SK-N-SH (cell line): ENCODE measurements around the gene CHAC2. TPM values are rescaled to one million over a fixed set of nuclear protein-coding genes. Genes with fewer than 3 reads are reported as not detected.

ENCODE experiments used
- CTCF ChIA-PET: fragments of 300-600, 350-600 bp; formaldehyde crosslinking; extraction: SDS; loops from one replicate; lab custom pipeline; 2021; lab: Yijun Ruan, JAX
- POLR2A ChIA-PET: fragments of 350-600 bp; sonication (Branson Sonifier 250); formaldehyde crosslinking; extraction: SDS; loops from one replicate; lab custom pipeline; 2020; ENCODE audit warnings: antibody characterized with exemption, inconsistent platforms; lab: Yijun Ruan, JAX
- DNase-seq: peaks from one replicate; pipeline ENCODE4 v3.0.0; 2012
- H2AFZ ChIP-seq: fragments of 200-600 bp; sonication (generic); 2 replicates; pipeline ENCODE4 v1.8.1; 2016; ENCODE audit warnings: antibody characterized with exemption, mild to moderate bottlenecking, low read depth
- H3F3A ChIP-seq: fragments of 200-600 bp; sonication (generic); replicated peaks from 2 replicates; pipeline ENCODE3; 2016; ENCODE audit warnings: antibody characterized with exemption, mild to moderate bottlenecking; ENCODE audit not compliant: insufficient read depth
- H3K27ac ChIP-seq, 2 experiments: fragments of 200-500 bp in 1 of 2; fragments of 200-600 bp in 1 of 2; sonication (Bioruptor generic) in 1 of 2; sonication (generic), shearing (Covaris generic) in 1 of 2; 2 replicates each; pipeline versions ENCODE4 v1.5.1 to v1.6.1; 2014 to 2016; ENCODE audit warnings: low read depth in 2 of 2, inconsistent platforms in 1 of 2, low read length in 1 of 2, mild to moderate bottlenecking in 1 of 2, mixed read lengths in 1 of 2
- H3K27me3 ChIP-seq: fragments of 200-600 bp; sonication (generic), shearing (Covaris generic); 2 replicates; pipeline ENCODE4 v1.6.1; 2016; ENCODE audit warnings: mixed run types; ENCODE audit not compliant: insufficient read depth
- H3K36me3 ChIP-seq, 2 experiments: fragments of 200-500 bp in 1 of 2; fragments of 200-600 bp in 1 of 2; sonication (Bioruptor generic) in 1 of 2; sonication (generic) in 1 of 2; replicated peaks in 1 of 2; 2 replicates each; pipeline versions ENCODE3 to v1.5.1; 2014 to 2016; ENCODE audit warnings: low read length in 1 of 2, mild to moderate bottlenecking in 1 of 2; ENCODE audit not compliant: insufficient read depth in 2 of 2, control insufficient read depth in 1 of 2
- H3K4me1 ChIP-seq, 2 experiments: fragments of 200-500 bp in 1 of 2; fragments of 200-600 bp in 1 of 2; sonication (Bioruptor generic) in 1 of 2; sonication (generic), shearing (Covaris generic) in 1 of 2; 2 replicates each; pipeline versions ENCODE4 v1.5.1 to v1.6.1; 2014 to 2016; ENCODE audit warnings: low read depth in 1 of 2, low read length in 1 of 2, mixed run types in 1 of 2; ENCODE audit not compliant: insufficient read depth in 2 of 2, control insufficient read depth in 1 of 2
- H3K4me2 ChIP-seq: fragments of 200-600 bp; sonication (generic), shearing (Covaris generic); 2 replicates; pipeline ENCODE4 v1.6.1; 2017; ENCODE audit warnings: mixed run types
- H3K4me3 ChIP-seq, 2 experiments: fragments of 200-500 bp in 1 of 2; fragments of 200-600 bp in 1 of 2; sonication (Bioruptor generic) in 1 of 2; sonication (generic), shearing (Covaris generic) in 1 of 2; 2 replicates each; pipeline versions ENCODE4 v1.5.1 to v1.8.1; 2014 to 2016; ENCODE audit warnings: low read depth in 2 of 2, inconsistent platforms in 1 of 2, low read length in 1 of 2, mild to moderate bottlenecking in 1 of 2, mixed read lengths in 1 of 2, moderate library complexity in 1 of 2
- H3K79me2 ChIP-seq: fragments of 200-600 bp; sonication (generic); 2 replicates; pipeline ENCODE4 v1.8.1; 2017; ENCODE audit warnings: mild to moderate bottlenecking; ENCODE audit not compliant: insufficient read depth
- H3K9ac ChIP-seq: fragments of 200-600 bp; sonication (generic); 2 replicates; pipeline ENCODE4 v1.6.1; 2017; ENCODE audit warnings: mixed run types
- H3K9me2 ChIP-seq: fragments of 200-600 bp; sonication (generic); 2 replicates; pipeline ENCODE4 v1.6.1; 2017; ENCODE audit warnings: mixed run types
- H3K9me3 ChIP-seq: fragments of 200-600 bp; sonication (generic); 2 replicates; pipeline ENCODE4 v1.6.1; 2017; ENCODE audit warnings: mixed run types, mild to moderate bottlenecking, moderate library complexity
- H4K20me1 ChIP-seq: fragments of 200-600 bp; sonication (generic); 2 replicates; pipeline ENCODE4 v1.6.1; 2017; ENCODE audit warnings: mild to moderate bottlenecking, mixed run types; ENCODE audit not compliant: insufficient read depth
- CHD2 ChIP-seq: fragments of 150-350 bp; IDR thresholded peaks from 2 replicates; pipeline ENCODE4 v1.6.1; 2018; ENCODE audit warnings: low read length; ENCODE audit not compliant: partially characterized antibody
- ELF1 ChIP-seq: IDR thresholded peaks from 2 replicates; pipeline ENCODE4 v1.4.0; 2012
- EZH2phosphoT487 ChIP-seq: fragments of 200-600 bp; sonication (generic); IDR thresholded peaks from 2 replicates; pipeline ENCODE4 v1.6.1; 2017; ENCODE audit warnings: low read depth, mixed run types, mild to moderate bottlenecking, antibody characterized with exemption, moderate library complexity, borderline replicate concordance
- GABPA ChIP-seq: IDR thresholded peaks from 2 replicates; pipeline ENCODE4 v1.4.0; 2012; ENCODE audit warnings: low read depth, mild to moderate bottlenecking
- JUND ChIP-seq: IDR thresholded peaks from 2 replicates; pipeline ENCODE4 v1.4.0; 2012
- MEF2A ChIP-seq: IDR thresholded peaks from 2 replicates; pipeline ENCODE4 v1.4.0; 2012; ENCODE audit warnings: low read depth, borderline replicate concordance
- MXI1 ChIP-seq: IDR thresholded peaks from 2 replicates; pipeline ENCODE4 v1.6.1; 2012; ENCODE audit warnings: mild to moderate bottlenecking, low read depth, low read length, improper control_type of control experiment
- NFIC ChIP-seq: IDR thresholded peaks from 2 replicates; pipeline ENCODE4 v1.4.0; 2012; ENCODE audit warnings: borderline replicate concordance
- POLR2AphosphoS5 ChIP-seq: IDR thresholded peaks from 2 replicates; pipeline ENCODE4 v1.6.1; 2012; ENCODE audit warnings: low read depth, low read length
- RFX5 ChIP-seq: IDR thresholded peaks from 2 replicates; pipeline ENCODE4 v1.6.1; 2012; ENCODE audit warnings: mild to moderate bottlenecking, improper control_type of control experiment, low read length
- SMC3 ChIP-seq: IDR thresholded peaks from 2 replicates; pipeline ENCODE4 v1.6.1; 2012; ENCODE audit warnings: low read depth, low read length, improper control_type of control experiment
- TCF12 ChIP-seq: IDR thresholded peaks from 2 replicates; pipeline ENCODE4 v1.4.0; 2012
- TEAD4 ChIP-seq: IDR thresholded peaks from 2 replicates; pipeline ENCODE4 v1.4.0; 2012; ENCODE audit warnings: mild to moderate bottlenecking, borderline replicate concordance; ENCODE audit not compliant: insufficient read depth
- WGBS: methylation state at CpG from one replicate; pipeline ENCODE4 v1.1.6; 2017; ENCODE audit warnings: low lambda C conversion rate; 5-methylcytosine and 5-hydroxymethylcytosine counted together
- polyA plus RNA-seq, 3 experiments: library from polyadenylated mRNA; depleted of rRNA; stranded (reverse); fragments of >200 nt; gene quantifications; 2 replicates each; pipeline ENCODE4 v1.2.3, GENCODE V29; 2012
- TF ChIP-seq, protein P1 (sequence below): IDR thresholded peaks from 2 replicates; pipeline ENCODE4 v1.4.0; 2012; ENCODE audit warnings: low read depth, borderline replicate concordance
- TF ChIP-seq, protein P2 (sequence below): IDR thresholded peaks from 2 replicates; pipeline ENCODE4 v1.6.1; 2012; ENCODE audit warnings: mild to moderate bottlenecking, low read depth, low read length, moderate library complexity
- TF ChIP-seq, protein P3 (sequence below): IDR thresholded peaks from 2 replicates; pipeline ENCODE4 v1.4.0; 2012; ENCODE audit warnings: low read depth

Gene CHAC2
- polyA plus RNA-seq, 1 of the 3 experiments (the other 2 are of a cell fraction), result 2.1 TPM

- Histone ChIP-seq H3K9me2 (no peaks in the 10 kb centered on the region), H3K4me3 (no peak overlapping the region), H3K36me3 (peaks cover 40 to 49% of the 10 kb centered on the region in 2 experiments), H3K79me2 (no peaks in the 10 kb centered on the region), H3K4me2 (no peak overlapping the region), H3K9me3 (no peaks in the 10 kb centered on the region), H4K20me1 (no peaks in the 10 kb centered on the region), H3K9ac (no peak overlapping the region), H3K4me1 (no peaks in the 10 kb centered on the region), H3F3A (no peaks in the 10 kb centered on the region), H3K27ac (no peak overlapping the region), H3K27me3 (no peaks in the 10 kb centered on the region), H2AFZ (no peak overlapping the region)
- no peak for TF ChIP-seq MEF2A
- ChIA-PET CTCF (interaction anchor here (0.6 to 1.7 kb wide), 2 partner anchors 23 to 885 kb away, joined by 3 read pairs; no protein-coding TSS in a partner anchor), POLR2A (interaction anchor here (0.5 to 0.6 kb wide), 2 partner anchors 23 to 885 kb away, joined by 3 read pairs; no protein-coding TSS in a partner anchor)
- no peak for DNase-seq
- 84% methylated on average over 4 of the region's 4 CpGs for WGBS
Measured at GRCh38 chr2:53819634-53820033, 52.0 kb downstream of the CHAC2 start.

GRCh38 chr2:53820048-53820447, 52.4 kb downstream of the CHAC2 start:
- TF ChIP-seq JUND, result no peak
- TF ChIP-seq GABPA, result no peak
- TF ChIP-seq POLR2AphosphoS5, result no peak
- TF ChIP-seq, protein P1, sequence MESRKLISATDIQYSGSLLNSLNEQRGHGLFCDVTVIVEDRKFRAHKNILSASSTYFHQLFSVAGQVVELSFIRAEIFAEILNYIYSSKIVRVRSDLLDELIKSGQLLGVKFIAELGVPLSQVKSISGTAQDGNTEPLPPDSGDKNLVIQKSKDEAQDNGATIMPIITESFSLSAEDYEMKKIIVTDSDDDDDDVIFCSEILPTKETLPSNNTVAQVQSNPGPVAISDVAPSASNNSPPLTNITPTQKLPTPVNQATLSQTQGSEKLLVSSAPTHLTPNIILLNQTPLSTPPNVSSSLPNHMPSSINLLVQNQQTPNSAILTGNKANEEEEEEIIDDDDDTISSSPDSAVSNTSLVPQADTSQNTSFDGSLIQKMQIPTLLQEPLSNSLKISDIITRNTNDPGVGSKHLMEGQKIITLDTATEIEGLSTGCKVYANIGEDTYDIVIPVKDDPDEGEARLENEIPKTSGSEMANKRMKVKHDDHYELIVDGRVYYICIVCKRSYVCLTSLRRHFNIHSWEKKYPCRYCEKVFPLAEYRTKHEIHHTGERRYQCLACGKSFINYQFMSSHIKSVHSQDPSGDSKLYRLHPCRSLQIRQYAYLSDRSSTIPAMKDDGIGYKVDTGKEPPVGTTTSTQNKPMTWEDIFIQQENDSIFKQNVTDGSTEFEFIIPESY, result no peak
- no peak for TF ChIP-seq TCF12
- TF ChIP-seq, protein P2, sequence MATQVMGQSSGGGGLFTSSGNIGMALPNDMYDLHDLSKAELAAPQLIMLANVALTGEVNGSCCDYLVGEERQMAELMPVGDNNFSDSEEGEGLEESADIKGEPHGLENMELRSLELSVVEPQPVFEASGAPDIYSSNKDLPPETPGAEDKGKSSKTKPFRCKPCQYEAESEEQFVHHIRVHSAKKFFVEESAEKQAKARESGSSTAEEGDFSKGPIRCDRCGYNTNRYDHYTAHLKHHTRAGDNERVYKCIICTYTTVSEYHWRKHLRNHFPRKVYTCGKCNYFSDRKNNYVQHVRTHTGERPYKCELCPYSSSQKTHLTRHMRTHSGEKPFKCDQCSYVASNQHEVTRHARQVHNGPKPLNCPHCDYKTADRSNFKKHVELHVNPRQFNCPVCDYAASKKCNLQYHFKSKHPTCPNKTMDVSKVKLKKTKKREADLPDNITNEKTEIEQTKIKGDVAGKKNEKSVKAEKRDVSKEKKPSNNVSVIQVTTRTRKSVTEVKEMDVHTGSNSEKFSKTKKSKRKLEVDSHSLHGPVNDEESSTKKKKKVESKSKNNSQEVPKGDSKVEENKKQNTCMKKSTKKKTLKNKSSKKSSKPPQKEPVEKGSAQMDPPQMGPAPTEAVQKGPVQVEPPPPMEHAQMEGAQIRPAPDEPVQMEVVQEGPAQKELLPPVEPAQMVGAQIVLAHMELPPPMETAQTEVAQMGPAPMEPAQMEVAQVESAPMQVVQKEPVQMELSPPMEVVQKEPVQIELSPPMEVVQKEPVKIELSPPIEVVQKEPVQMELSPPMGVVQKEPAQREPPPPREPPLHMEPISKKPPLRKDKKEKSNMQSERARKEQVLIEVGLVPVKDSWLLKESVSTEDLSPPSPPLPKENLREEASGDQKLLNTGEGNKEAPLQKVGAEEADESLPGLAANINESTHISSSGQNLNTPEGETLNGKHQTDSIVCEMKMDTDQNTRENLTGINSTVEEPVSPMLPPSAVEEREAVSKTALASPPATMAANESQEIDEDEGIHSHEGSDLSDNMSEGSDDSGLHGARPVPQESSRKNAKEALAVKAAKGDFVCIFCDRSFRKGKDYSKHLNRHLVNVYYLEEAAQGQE, result no peak
- TF ChIP-seq SMC3, result no peak
- no peak for TF ChIP-seq EZH2phosphoT487
- no peak for TF ChIP-seq CHD2
- TF ChIP-seq MXI1, result no peak
- no peak for TF ChIP-seq MEF2A
- no peak for TF ChIP-seq TEAD4
- TF ChIP-seq RFX5, result no peak
- TF ChIP-seq, protein P3, sequence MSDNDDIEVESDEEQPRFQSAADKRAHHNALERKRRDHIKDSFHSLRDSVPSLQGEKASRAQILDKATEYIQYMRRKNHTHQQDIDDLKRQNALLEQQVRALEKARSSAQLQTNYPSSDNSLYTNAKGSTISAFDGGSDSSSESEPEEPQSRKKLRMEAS, result no peak
- TF ChIP-seq ELF1, result no peak
- TF ChIP-seq NFIC, result no peak
- H3K4me2 ChIP-seq, result no peak overlapping the region
- no peaks in the 10 kb centered on the region for H4K20me1 ChIP-seq
- POLR2A ChIA-PET, result no interaction called here
- H3K9ac ChIP-seq, result no peak overlapping the region
- no peaks in the 10 kb centered on the region for H3K9me2 ChIP-seq
- peaks cover 36 to 46% of the 10 kb centered on the region in 2 experiments for H3K36me3 ChIP-seq
- H3K4me3 ChIP-seq, result no peak overlapping the region
- H2AFZ ChIP-seq, result no peak overlapping the region
- CTCF ChIA-PET, result interaction anchor here (1.7 kb wide), 1 partner anchor 24 kb away, joined by 3 read pairs; no protein-coding TSS in a partner anchor
- H3K4me1 ChIP-seq, result no peaks in the 10 kb centered on the region
- H3K27ac ChIP-seq, result no peak overlapping the region
- DNase-seq, result no peak
- H3K27me3 ChIP-seq, result no peaks in the 10 kb centered on the region
- no peaks in the 10 kb centered on the region for H3F3A ChIP-seq
- WGBS, result 93% methylated on average over 9 of the region's 9 CpGs
- H3K79me2 ChIP-seq, result no peaks in the 10 kb centered on the region
- H3K9me3 ChIP-seq, result no peaks in the 10 kb centered on the region
